NCI-H510A treated with DMSO at 0.1 percent for 48 hours (cell line): ENCODE results near the gene PPP1R9A.

ENCODE experiments used
- DNase-seq: peaks from one replicate; lab custom pipeline; 2025; lab: John Stamatoyannopoulos, UW

PPP1R9A gene

GRCh38 chr7:95099106-95099505 is 191.7 kb downstream of the PPP1R9A start:
- DNase-seq: no peak

- DNase-seq: no peak
Measured at GRCh38 chr7:95101422-95101821, 194.0 kb downstream of the PPP1R9A start.

DNA sequence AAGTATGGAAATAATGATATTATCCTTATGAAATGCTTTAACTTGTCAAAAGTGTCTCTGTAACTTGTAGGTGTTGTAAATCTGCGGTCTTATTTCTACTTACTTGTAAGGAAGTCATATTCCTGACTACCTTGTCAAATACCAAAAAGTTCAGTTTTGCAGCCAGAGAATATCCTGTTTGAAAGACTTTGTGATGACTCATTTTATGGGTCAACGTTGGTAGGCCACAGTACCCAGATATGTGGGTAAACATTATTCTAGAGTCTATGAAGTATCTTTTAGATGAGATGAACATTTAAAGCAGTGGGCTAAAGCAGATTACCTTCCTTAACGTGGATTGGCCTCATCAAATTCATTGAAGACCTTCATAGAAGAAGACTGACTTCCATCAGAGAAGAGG is 195.3 kb downstream of the PPP1R9A start:
- DNase-seq: no peak

GRCh38 chr7:95104739-95105138 is 197.3 kb downstream of the PPP1R9A start:
- no peak for DNase-seq

GRCh38 chr7:95105627-95106026 is 198.2 kb downstream of the PPP1R9A start:
- DNase-seq: no peak

DNA sequence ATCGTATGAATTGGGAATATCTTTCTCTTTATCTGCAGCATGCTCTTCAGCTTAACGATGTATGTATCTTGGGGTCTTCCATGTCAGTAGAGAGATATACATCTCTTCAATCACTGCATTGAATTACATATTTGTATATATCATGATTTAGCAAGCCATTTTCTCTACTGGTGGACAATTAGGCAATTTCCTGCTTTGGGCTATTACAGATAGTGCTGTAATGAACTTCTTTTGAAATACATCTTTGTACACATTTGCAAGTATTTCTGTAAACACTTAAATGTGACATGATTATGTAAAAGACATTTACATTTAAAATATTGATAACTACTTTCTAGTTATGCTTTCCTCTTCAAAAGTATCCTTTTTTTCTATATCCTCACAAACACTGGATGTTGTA is 199.0 kb downstream of the PPP1R9A start:
- no peak for DNase-seq

DNA sequence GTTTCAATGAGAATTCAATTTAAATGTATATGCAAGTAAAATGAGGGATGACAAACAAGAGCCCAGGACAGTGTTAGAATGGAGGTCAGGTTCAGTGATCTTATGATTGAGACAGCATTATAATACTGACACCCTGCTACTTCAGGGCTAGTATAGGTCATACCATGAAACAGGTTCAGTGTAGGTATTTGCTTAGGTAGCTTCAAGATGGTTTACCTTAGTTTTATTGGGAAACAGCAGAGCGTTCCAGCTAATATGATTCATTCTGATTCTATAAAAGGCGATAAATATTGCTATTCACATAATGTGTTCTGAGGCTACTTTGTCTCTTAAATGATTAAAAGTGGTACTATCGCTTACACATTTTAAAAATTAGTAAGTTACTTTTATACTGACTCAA is 203.3 kb downstream of the PPP1R9A start:
- no peak for DNase-seq

GRCh38 chr7:95113590-95113989 is 206.2 kb downstream of the PPP1R9A start:
- no peak for DNase-seq

- DNase-seq: no peak
Measured at GRCh38 chr7:95126053-95126709, 218.8 kb downstream of the PPP1R9A start.

DNA sequence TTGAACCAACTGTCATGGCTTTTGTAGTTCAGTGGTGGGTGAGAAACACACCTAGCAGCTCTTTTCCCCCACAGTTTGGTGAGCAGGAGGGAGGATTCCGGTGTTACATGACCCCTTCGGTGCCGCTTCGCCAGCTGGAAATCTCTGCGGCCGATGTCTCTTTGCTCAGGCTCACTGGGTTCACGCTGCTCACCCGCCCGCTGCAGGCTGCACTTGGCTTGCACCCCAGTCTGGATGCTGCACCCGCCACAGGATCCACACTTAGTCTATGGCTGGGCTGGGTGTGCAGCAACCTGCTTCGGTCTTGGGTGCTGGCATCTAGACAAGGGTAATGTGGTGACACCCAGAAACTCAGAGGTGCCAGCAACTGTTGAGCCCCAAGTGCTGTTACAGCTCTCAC is 225.1 kb downstream of the PPP1R9A start:
- DNase-seq: no peak

- no peak for DNase-seq
Measured at GRCh38 chr7:95139922-95140321, 232.5 kb downstream of the PPP1R9A start.

- DNase-seq: no peak
Measured at GRCh38 chr7:95141755-95142154, 234.4 kb downstream of the PPP1R9A start.

GRCh38 chr7:95144256-95144655 is 236.9 kb downstream of the PPP1R9A start:
- DNase-seq: no peak

DNA sequence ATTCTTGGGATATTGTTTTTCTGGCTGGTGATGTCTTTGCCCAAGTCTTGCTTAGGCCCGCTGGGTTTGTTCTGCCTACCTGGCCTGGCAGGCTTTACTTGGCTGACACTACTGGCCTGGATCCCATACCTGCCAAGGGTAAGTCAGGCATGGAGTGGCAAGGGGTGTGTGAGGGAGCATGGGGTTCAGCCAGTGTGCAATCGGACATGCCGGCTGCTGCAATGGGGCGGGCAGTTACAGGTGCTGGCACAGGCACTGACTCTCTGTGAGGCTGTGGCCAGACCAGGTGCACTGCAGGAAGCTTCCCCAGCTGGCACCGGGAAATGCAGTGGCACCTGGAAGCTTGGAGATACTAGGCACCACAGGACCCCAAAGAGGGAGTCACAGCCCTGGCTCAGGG is 248.6 kb downstream of the PPP1R9A start:
- no peak for DNase-seq

DNA sequence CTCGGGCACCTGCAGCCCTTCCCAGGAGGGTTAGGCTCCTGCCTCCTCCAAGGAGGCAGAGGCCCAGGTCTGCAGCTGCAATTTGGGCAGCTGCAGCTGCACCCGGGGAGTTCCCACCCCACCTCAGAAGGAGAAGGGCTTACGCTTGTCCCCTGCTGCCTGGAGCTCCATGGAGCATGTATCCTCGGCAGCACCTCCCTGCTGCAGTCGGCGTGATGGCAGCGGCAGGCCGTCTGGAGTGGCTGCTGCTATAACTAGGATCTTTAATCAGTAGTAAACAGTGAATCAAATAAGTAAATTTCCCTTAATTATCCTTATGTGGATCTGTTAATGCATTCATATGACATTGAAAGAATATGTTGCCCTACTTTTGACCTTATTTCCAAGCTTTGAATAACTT is 250.0 kb downstream of the PPP1R9A start:
- DNase-seq: no peak

- DNase-seq: no peak
Measured at GRCh38 chr7:95169678-95170077, 262.3 kb downstream of the PPP1R9A start.

- no peak for DNase-seq
Measured at GRCh38 chr7:95172420-95172819, 265.0 kb downstream of the PPP1R9A start.

GRCh38 chr7:95190515-95190914 is 283.1 kb downstream of the PPP1R9A start:
- DNase-seq: no peak

- no peak for DNase-seq
Measured at GRCh38 chr7:95191795-95192194, 284.4 kb downstream of the PPP1R9A start.

GRCh38 chr7:95198863-95199262 is 291.5 kb downstream of the PPP1R9A start:
- no peak for DNase-seq

DNA sequence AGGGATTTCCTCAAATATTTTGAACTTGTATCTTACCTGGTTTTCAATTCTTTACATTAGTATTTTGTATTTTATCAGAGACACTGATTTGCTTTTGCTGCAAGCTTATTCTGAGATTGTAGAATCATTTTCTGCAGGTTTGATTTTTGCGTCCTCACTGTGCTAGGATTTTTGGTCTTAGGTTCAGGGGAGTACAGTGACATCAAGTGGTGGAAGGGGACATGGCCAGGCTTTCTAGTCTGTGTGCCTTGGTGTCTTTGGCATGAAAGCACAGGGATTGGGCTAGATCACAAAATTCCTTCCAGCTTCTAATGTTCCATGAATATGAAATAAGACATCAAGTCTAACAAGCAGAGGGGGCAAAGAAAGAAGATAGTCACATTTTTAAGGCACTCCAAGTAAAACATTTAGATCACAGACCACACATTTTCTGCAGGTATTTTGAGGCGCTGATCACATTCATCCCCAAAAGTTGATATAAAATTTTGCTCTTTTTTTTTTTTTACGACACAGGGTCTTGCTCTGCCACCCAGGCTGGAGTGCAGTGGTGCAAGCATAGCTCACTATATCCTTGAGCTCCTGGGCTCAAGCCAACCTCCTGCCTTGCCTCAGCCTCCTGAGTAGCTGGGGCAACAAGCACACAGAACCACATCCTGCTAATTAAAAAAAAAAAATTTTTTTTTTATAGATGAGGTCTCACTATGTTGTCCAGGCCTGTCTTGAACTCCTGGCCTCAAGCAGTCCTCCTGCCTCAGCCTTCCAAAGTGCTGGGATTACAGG is 292.6 kb downstream of the PPP1R9A start:
- peak; percentile 62 for DNase-seq

- no peak for DNase-seq
Measured at GRCh38 chr7:95200741-95201140, 293.3 kb downstream of the PPP1R9A start.

- DNase-seq: no peak
Measured at GRCh38 chr7:95201727-95202126, 294.3 kb downstream of the PPP1R9A start.

DNA sequence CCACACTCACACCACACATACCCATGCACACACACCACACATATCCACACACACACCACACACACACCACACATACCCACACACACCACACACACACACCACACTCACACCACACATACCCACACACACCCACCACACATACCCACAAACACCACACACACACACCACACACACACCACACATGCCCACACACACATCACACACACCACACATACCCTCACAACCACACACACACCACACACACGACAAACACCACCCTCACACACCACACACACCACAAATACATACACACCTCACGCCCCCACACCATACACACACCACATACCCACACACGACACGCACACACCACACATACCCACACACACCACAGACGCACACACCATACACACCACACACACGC is 297.2 kb downstream of the PPP1R9A start:
- DNase-seq: no peak
